GM19328 (cell line): Measurements from ENCODE around the gene TRRAP.
"Not testable (repeated sequence)": the region's sequence is repeated elsewhere in the genome, so short reads cannot be mapped to it uniquely, and the experiment has no call there.

ENCODE experiments used
- ATAC-seq: cut with Tn5 transposase; IDR thresholded peaks from one replicate; pipeline ENCODE4 v1.9.1; 2021; ENCODE audit warnings: mild to moderate bottlenecking, moderate library complexity; ENCODE audit not compliant: unreplicated experiment

TRRAP gene

DNA sequence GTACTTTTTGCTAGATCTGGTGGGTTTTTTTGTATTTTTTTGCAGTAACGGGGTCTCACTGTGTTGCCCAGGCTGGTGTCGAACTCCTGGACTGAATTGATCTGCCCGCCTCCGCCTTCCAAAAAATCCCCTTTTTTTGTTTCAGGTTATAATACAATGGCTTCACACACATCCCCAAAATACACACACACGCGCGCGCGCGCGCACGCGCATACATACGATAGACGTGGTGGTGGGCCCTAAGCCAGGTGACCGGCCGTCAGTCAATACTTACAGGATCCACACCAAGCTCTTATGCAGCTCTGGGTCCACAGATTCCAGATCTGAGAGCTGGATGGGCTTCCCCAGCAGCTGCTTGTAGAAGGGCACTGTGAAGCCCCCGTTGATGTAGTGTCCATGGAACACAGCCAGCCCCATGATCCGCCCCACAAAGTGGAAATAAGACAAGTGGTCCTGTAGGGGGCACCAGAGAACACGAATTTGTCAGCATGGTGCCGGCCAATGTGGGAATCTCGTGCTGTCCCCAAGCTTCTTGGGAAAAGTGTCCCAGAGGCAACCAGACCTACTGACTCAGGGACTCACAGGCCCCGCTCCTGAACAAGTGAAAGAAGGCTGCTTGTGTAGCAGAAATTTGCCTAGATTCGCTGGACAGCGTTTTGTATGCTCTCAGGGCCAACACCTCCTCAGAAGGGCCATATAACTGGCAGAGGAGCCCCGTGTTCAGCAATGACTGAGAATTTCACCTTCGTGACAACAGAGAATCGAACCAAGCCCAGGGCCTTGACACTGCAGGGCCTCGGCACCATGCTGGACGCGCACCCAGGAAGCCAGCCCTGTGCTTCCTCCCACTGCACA lies 162.0 kb downstream of the TRRAP start:
- no peak for ATAC-seq

DNA sequence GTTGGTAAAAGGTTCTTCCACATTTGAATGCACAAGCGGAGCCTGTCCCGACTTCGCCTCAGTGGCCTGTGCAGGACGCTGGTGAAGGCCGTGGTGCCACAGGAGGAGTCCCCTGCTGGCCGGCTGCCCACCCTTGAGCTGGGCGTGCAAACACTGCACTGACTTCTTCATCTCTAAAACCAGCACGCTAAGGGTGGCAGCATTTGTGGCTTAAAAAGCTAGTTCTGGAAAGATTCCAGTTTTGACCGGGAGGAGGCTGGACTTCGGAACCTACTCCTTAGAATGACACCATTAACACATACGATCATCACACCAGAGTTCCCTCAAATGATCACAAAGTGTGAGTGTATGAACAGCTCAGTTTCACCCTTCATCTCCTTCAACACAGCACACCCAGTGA lies 163.2 kb downstream of the TRRAP start:
- no peak for ATAC-seq

DNA sequence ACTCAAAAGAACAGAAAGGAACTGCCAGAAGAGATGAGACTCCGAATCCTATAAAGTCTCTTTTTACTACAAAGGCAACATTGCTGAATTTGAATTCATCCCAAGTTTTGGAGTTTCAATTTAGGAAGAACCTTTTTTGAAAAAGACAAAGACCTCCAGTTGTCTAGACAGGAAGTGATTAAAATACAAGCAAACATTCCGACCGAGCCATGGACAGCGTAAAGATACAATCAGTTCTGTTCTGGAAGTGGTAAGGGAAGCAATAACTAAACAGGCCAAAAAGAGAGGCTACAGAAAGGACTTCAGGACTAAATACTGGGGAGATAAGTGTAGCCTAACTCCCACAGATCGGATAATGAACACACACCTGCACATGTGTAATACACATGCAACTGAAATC lies 164.6 kb downstream of the TRRAP start:
- ATAC-seq = no peak

DNA sequence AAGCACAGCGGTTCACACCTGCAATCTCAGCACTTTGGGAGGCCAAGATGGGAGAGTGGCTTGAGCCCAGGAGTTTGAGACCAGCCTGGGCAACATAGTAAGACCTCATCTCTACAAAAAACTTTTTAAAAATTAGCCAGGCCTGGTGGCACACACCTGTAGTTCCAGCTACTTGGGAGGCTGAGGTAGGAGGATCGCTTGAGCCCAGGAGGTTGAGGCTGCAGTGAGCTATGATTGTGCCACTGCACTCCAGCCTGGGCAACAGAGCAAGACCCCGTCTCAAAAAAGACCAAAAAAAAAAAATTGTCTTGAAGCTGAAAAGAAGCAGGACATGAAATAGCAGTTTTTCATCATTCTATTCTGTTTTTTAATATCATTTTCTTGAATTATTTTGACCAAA lies 166.5 kb downstream of the TRRAP start:
- not testable (repeated sequence) for ATAC-seq

DNA sequence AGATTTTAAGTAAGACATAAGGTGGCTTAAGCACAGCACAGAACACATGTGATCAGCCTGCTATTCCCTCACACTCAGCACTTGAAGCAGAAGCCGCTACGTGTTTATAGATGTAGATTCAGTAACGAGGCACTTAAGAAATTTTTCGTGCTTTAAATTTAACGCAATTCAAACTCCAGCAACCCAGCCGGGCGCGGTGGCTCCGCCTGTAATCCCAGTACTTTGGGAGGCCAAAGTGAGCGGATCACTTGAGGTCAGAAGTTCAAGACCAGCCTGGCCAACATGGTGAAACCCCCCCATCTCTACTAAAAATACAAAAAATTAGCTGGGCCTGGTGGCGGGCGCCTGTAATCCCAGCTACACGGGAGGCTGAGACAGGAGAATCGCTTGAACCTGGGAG lies 167.9 kb downstream of the TRRAP start:
- not testable (repeated sequence) for ATAC-seq

DNA sequence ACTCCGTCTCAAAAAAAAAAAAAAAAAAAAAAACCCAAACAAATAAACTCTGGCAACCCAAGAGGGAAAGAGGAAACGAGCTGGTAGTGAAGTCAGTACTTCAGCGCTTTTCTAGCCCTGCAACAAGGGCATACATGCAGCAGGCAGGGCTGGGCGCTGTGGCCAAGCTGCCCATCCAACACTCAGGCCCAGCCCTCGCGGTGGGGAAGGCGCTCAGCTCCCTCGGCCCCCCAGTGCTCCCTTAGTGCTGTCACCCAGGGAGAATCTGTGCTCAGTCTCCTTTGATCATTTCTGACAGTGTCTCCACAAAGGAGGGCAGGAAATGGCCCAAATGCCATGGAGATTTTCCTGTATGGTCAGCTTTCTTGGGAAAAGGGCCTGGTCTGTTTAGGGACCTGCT lies 168.4 kb downstream of the TRRAP start:
- no peak for ATAC-seq

DNA sequence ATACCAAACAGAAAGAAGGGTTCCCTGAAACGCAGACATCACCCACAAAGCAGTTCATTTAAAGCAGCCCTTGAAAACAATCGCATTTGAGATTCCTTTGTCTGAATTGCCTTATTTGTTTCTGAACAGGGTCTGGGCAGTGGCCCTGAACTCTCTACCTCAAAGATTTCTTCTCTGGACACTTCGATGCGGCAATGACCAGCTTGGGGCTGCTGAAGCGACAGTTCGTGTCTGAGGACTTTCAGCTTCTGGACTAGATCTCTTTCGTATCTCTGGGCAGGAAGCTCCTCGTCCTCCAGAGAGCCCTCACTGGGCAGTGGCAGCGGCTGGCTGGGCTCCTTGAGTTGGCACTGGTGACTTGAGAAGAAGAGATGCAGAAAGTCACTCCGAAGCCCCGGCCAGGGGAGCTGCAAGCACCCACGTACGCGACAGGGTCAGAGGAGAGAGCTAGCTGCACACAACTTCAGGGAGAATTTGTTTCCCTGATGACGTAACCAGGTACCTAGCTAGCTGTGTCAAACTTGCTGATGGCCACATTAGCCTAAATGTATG lies 169.3 kb downstream of the TRRAP start:
- no peak for ATAC-seq

DNA sequence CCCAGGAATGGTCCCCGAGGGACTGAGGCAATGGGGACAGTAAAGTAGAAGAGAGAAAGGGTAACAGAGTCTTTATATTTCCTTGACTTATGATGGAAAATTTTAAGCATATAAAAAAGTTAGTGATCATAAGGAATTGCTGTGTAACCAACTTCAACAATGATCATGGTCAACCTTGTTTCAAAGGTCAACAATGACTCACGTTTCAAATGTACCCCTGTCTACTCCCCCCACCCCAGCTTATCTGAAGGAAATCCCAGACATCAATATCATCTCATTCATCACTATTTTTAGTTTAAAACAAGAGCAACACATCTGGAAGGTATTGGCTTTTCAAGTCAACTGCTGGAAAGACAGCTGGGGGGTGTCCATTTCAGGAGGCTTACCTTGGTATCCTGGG lies 172.6 kb downstream of the TRRAP start:
- ATAC-seq = no peak

DNA sequence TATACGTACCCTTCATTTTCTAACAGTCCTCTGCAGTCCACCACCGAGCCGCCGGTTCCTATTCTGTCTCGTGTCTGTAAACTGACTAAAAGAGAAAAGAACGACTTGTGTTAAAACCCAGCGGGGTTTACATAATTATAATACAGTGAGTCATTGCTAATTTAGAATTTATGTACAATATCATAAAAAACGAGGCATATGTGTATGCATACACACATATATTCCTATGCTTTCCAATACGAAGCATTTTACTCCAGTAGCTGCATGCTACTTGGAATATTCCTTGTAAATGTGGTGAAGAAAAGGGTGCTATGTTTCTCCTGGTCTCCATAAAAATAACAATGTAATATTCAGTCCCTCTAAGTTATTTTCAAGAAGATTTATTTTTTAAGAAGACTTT lies 176.4 kb downstream of the TRRAP start:
- no peak for ATAC-seq

DNA sequence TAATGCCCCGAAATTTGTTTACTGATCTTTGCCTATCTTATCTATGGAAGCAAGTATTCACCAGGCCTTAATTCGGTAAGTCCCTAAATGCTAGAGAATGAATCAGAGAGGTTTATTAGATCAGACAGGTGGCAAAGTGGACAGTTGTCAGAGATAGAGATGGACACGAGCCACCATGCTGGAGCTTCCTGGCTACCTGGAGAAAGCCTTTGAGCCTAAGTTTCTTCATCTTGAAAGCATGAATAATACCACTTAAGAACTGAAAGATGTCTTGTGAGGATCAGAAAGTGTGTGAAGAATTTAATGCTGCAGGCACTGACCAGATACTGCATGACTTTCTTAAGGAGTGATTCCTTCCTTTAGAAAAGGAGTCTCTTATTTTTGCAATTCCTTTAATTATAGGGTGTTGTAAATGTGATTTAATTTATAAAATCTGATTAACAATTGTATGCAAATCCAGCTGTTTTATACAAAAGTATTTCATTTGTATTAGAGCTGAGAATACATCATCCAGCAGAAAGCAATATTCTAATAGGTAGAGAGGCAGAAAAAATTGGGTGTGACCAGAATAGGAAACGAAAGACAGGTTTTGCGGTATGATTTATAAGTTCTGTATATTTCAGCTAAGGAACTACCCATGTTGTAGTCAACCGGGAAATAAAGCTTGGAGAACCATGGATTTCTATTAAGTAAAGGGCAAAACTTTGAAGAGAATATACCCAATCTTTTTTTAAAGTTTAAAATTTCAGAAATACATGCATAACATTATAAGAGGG lies 182.9 kb downstream of the TRRAP start:
- ATAC-seq = no peak
